Left renal pelvis (tissue), 4 donors: Measurements from ENCODE around the gene EIF2D. TPM values are rescaled to one million over a fixed set of nuclear protein-coding genes. Genes with fewer than 3 reads are reported as not detected.

Experiments
- DNase-seq, 4 donors: peaks; one replicate each; pipeline ENCODE4 v3.0.0-alpha.2; 2013; ENCODE audit warnings: low read depth in 4 of 4, low spot score in 3 of 4
- polyA plus RNA-seq, 4 donors: library from polyadenylated mRNA; unstranded; fragments of 120-200 nt; gene quantifications; one replicate each; pipeline ENCODE4 v1.2.1, GENCODE V29; 2013; ENCODE audit not compliant: insufficient read length in 4 of 4

The EIF2D gene
- polyA plus RNA-seq, 4 donors, result 67.7 to 83.8 (median 82.6) TPM

GRCh38 chr1:206573762-206574161 is 38.5 kb downstream of the EIF2D start:
- no peak for DNase-seq

GRCh38 chr1:206573319-206573718 is 38.9 kb downstream of the EIF2D start:
- no peak for DNase-seq

GRCh38 chr1:206572835-206573234 is 39.4 kb downstream of the EIF2D start:
- DNase-seq, result no peak

- no peak for DNase-seq
Measured at GRCh38 chr1:206570529-206570928, 41.7 kb downstream of the EIF2D start.

- no peak for DNase-seq
Measured at GRCh38 chr1:206569556-206569955, 42.7 kb downstream of the EIF2D start.

- DNase-seq, result no peak
Measured at GRCh38 chr1:206568779-206569352, 43.4 kb downstream of the EIF2D start.

GRCh38 chr1:206568256-206568655 is 44.0 kb downstream of the EIF2D start:
- no peak for DNase-seq

GRCh38 chr1:206566999-206567398 is 45.3 kb downstream of the EIF2D start:
- no peak for DNase-seq

GRCh38 chr1:206565995-206566394 is 46.3 kb downstream of the EIF2D start:
- no peak for DNase-seq

- DNase-seq, result no peak
Measured at GRCh38 chr1:206563367-206564207, 48.7 kb downstream of the EIF2D start.

- peak in 1 of 4 donors; percentile 53 for DNase-seq
Measured at GRCh38 chr1:206560007-206560716, 52.1 kb downstream of the EIF2D start.

- no peak for DNase-seq
Measured at GRCh38 chr1:206559672-206559995, 52.6 kb downstream of the EIF2D start.

GRCh38 chr1:206558794-206559671 is 53.2 kb downstream of the EIF2D start:
- no peak for DNase-seq

- DNase-seq, result no peak
Measured at GRCh38 chr1:206557636-206558473, 54.4 kb downstream of the EIF2D start.

- peak in 2 of 4 donors; percentile 46 to 48 for DNase-seq
Measured at GRCh38 chr1:206556750-206557635, 55.3 kb downstream of the EIF2D start.

- no peak for DNase-seq
Measured at GRCh38 chr1:206556047-206556749, 56.1 kb downstream of the EIF2D start.

GRCh38 chr1:206555473-206555935 is 56.8 kb downstream of the EIF2D start:
- no peak for DNase-seq
